Activated B cell treated with CpG ODN at 0.5 μM for 24 hours (primary cell): ENCODE results near the gene ADI1. TPM values are rescaled to one million over a fixed set of nuclear protein-coding genes. Genes with fewer than 3 reads are reported as not detected.
A peak's percentile ranks its signal among the peaks of the same experiment; 100 is the strongest.

Experiments used
- ATAC-seq: fragments of 200-7000 bp; cut with Tn5 transposase; one replicate; pipeline ENCODE4 v1.10.0; 2021; ENCODE audit warnings: low read depth, mild to moderate bottlenecking, moderate library complexity
- CTCF ChIA-PET: fragments of 350-600 bp; sonication (Branson Sonifier 250); formaldehyde crosslinking; loops from one replicate; lab custom pipeline; 2021; ENCODE audit warnings: antibody characterized with exemption; lab: Charles Lee
- POLR2A ChIA-PET: fragments of 350-600 bp; sonication (Branson Sonifier 250); formaldehyde crosslinking; loops from one replicate; lab custom pipeline; 2021; ENCODE audit warnings: antibody characterized with exemption; lab: Charles Lee
- DNase-seq: peaks from one replicate; pipeline ENCODE4 v3.0.0; 2022
- H3K27ac Mint-ChIP-seq: one replicate; pipeline ENCODE4 v1.8.0; 2020; ENCODE audit warnings: mixed read lengths
- H3K27me3 Mint-ChIP-seq: one replicate; pipeline ENCODE4 v1.8.0; 2021; ENCODE audit warnings: mixed read lengths
- H3K36me3 Mint-ChIP-seq: one replicate; pipeline ENCODE4 v1.8.0; 2021; ENCODE audit warnings: low read depth, mixed read lengths
- H3K4me1 Mint-ChIP-seq: one replicate; pipeline ENCODE4 v1.8.0; 2021; ENCODE audit warnings: mixed read lengths
- H3K4me3 Mint-ChIP-seq: one replicate; pipeline ENCODE4 v1.8.0; 2020; ENCODE audit warnings: mild to moderate bottlenecking, mixed read lengths
- H3K9me3 Mint-ChIP-seq: one replicate; pipeline ENCODE4 v1.8.0; 2020; ENCODE audit warnings: mixed read lengths
- intact Hi-C: fragments of 100-400 bp; cut with micrococcal nuclease; formaldehyde crosslinking; loops from one replicate; pipeline ENCODE4 v1.15.1; 2024
- total RNA-seq: library from RNA; stranded (reverse); gene quantifications from 2 replicates; pipeline ENCODE4 v1.2.3, GENCODE V29; 2022
- TF ChIP-seq, protein P1 (sequence below): fragments of 200-600 bp; IDR thresholded peaks from one replicate; pipeline ENCODE4 v1.8.0; 2022; ENCODE audit warnings: antibody characterized with exemption, mild to moderate bottlenecking

The ADI1 gene
- total RNA-seq, 1 donor from 2014 or later: 20.5 TPM

DNA sequence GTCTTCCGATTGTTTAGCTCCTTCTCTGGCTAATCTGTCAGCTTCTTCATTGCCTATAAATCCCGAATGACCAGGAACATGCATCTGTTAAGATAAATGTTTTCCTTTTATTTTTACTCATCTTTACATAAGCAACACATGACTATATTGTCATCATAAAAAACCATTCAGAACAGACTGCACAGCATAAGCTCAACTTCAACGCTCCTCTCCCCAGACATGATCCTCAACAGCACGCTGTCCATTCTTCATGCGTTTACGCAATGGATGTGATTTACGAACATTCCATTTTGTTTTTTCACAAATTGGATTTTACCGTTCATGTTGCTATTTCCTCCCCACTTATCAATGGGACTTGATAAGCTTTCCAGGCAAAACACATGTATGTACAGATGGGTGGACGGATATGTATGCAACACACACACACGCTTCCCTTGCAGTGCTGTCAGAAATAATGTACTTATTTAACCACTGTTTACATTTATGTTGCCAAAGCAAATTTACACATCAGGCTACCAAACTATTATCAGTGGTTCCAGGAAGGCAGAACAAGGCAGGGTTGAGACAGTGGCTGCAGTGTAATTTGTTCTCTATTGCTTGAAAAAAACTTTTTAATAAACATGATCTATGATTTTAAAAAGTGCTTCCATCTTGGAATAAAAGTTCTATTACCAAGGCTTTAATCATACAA is 26.6 kb upstream of the ADI1 start:
- Mint-ChIP-seq H3K4me1 (no peaks in the 10 kb centered on the region), H3K36me3 (peaks cover 94% of the 10 kb centered on the region), H3K9me3 (no peaks in the 10 kb centered on the region), H3K27me3 (no peaks in the 10 kb centered on the region), H3K27ac (peak overlapping the region; percentile 35), H3K4me3 (no peak overlapping the region)
- TF ChIP-seq, protein P1, sequence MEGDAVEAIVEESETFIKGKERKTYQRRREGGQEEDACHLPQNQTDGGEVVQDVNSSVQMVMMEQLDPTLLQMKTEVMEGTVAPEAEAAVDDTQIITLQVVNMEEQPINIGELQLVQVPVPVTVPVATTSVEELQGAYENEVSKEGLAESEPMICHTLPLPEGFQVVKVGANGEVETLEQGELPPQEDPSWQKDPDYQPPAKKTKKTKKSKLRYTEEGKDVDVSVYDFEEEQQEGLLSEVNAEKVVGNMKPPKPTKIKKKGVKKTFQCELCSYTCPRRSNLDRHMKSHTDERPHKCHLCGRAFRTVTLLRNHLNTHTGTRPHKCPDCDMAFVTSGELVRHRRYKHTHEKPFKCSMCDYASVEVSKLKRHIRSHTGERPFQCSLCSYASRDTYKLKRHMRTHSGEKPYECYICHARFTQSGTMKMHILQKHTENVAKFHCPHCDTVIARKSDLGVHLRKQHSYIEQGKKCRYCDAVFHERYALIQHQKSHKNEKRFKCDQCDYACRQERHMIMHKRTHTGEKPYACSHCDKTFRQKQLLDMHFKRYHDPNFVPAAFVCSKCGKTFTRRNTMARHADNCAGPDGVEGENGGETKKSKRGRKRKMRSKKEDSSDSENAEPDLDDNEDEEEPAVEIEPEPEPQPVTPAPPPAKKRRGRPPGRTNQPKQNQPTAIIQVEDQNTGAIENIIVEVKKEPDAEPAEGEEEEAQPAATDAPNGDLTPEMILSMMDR: no peak
- ChIA-PET CTCF (no interaction called here), POLR2A (interaction anchor here (0.8 to 1.3 kb wide), 2 partner anchors 12 to 30 kb away, joined by 3 to 4 read pairs; partner anchors contain the start of gene RNASEH1)
- DNase-seq: no peak
- ATAC-seq: no peak
- intact Hi-C loops: no loop called here

DNA sequence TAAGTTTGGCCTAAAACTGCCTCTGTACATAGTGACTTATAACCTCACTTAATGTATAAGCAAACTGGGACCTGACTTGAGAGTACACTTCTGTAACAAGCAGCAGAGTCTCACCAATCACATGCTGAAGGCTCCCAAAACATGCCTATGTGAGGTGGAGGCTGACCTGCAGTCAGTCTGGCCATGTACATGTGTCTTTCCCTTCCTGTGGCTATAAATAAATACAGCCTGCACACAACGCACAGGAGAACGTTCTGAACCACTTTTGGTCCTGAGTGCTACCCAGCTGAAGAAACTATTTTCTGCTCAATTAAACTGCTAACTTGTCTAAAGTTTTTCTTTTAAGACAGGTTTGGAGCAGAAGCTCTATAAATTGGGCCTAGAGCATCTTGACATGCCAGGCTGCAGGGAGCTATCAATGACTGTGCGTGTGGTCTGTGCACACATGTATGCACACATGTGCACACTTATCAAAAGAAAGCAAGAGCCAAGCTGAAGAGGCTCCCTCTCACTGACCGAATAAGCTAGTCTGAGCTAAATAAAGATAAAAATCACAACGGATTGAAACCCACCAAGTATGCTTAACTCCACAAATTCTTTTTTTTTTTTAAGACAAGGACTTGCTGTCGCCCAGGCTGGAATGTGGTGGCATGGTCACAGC is 23.8 kb upstream of the ADI1 start:
- no peak overlapping the region for H3K4me3 Mint-ChIP-seq
- no peaks in the 10 kb centered on the region for H3K9me3 Mint-ChIP-seq
- H3K4me1 Mint-ChIP-seq: no peaks in the 10 kb centered on the region
- intact Hi-C loops: no loop called here
- ATAC-seq (no peak), DNase-seq (no peak)
- peaks cover 81% of the 10 kb centered on the region for H3K36me3 Mint-ChIP-seq
- TF ChIP-seq, protein P1: no peak
- H3K27me3 Mint-ChIP-seq: no peaks in the 10 kb centered on the region
- CTCF ChIA-PET: no interaction called here
- POLR2A ChIA-PET: interaction anchor here (1.3 kb wide), 1 partner anchor 15 kb away, joined by 6 read pairs; the partner anchor contains the start of gene RNASEH1
- H3K27ac Mint-ChIP-seq: no peak overlapping the region

- H3K27me3 Mint-ChIP-seq: no peaks in the 10 kb centered on the region
- H3K4me1 Mint-ChIP-seq: no peaks in the 10 kb centered on the region
- H3K4me3 Mint-ChIP-seq: no peak overlapping the region
- ChIA-PET POLR2A (no interaction called here), CTCF (no interaction called here)
- no peaks in the 10 kb centered on the region for H3K9me3 Mint-ChIP-seq
- ATAC-seq: no peak
- H3K36me3 Mint-ChIP-seq: peaks cover 70% of the 10 kb centered on the region
- TF ChIP-seq, protein P1: no peak
- no peak for DNase-seq
- no peak overlapping the region for H3K27ac Mint-ChIP-seq
- intact Hi-C loops: no loop called here
Measured at GRCh38 chr2:3542107-3542506, 22.8 kb upstream of the ADI1 start.

DNA sequence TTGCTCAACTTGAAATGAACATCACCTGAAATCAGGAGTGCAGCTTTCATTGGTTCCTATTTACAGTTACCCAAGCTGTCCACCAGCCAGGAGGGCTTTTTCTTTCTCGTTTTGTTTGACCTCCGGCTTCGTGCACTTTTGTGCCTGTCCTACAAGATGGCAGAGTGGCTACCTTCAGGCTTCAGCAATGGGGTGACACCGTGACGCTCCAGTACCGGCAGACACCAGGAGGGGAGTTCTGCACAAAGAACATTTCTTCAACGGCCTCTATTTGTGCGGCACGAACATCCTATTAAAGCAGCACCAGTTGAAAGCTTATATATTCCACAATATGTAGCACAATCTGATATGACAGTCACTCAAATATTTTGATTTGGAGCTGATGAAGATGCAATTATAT is 20.5 kb upstream of the ADI1 start:
- Mint-ChIP-seq H3K4me1 (peaks cover 11% of the 10 kb centered on the region), H3K27ac (no peak overlapping the region), H3K9me3 (no peaks in the 10 kb centered on the region), H3K36me3 (peaks cover 49% of the 10 kb centered on the region), H3K4me3 (no peak overlapping the region), H3K27me3 (no peaks in the 10 kb centered on the region)
- DNase-seq (no peak), ATAC-seq (no peak)
- ChIA-PET POLR2A (interaction anchor here (0.8 kb wide), 1 partner anchor 18 kb away, joined by 3 read pairs; the partner anchor contains the start of gene RNASEH1), CTCF (no interaction called here)
- TF ChIP-seq, protein P1: no peak
- intact Hi-C loops: no loop called here
